Naive B cell (primary cell): Measurements from ENCODE around the gene CD80. TPM values are rescaled to one million over a fixed set of nuclear protein-coding genes. Genes with fewer than 3 reads are reported as not detected.

Experiments
- ATAC-seq, 2 donors: fragments of 150-1000 bp; cut with Tn5 transposase; 2 replicates each; pipeline ENCODE4 v1.10.0; 2021; ENCODE audit warnings: low read depth in 2 of 2, mild to moderate bottlenecking in 2 of 2, moderate library complexity in 2 of 2
- DNase-seq: peaks from one replicate; pipeline ENCODE4 v3.0.0; 2022
- H3K27ac Mint-ChIP-seq, 6 donors: one replicate each; pipeline ENCODE4 v1.8.0; 2020 to 2022; ENCODE audit warnings: mild to moderate bottlenecking in 6 of 6, mixed read lengths in 6 of 6, moderate library complexity in 5 of 6, inconsistent platforms in 2 of 6
- H3K27me3 Mint-ChIP-seq, 3 donors: one replicate each; pipeline ENCODE4 v1.8.0; 2021 to 2022; ENCODE audit warnings: mixed read lengths in 3 of 3, mild to moderate bottlenecking in 1 of 3
- H3K36me3 Mint-ChIP-seq, 2 donors: one replicate each; pipeline ENCODE4 v1.8.0; 2020 to 2022; ENCODE audit warnings: mixed read lengths in 2 of 2, inconsistent platforms in 1 of 2, mild to moderate bottlenecking in 1 of 2
- H3K4me1 Mint-ChIP-seq, 3 donors: one replicate each; pipeline ENCODE4 v1.8.0; 2020 to 2022; ENCODE audit warnings: mixed read lengths in 3 of 3, inconsistent platforms in 1 of 3, mild to moderate bottlenecking in 1 of 3, moderate library complexity in 1 of 3
- H3K4me3 Mint-ChIP-seq, 8 donors: one replicate each; pipeline ENCODE4 v1.8.0; 2020 to 2022; ENCODE audit warnings: mild to moderate bottlenecking in 8 of 8, mixed read lengths in 8 of 8, moderate library complexity in 8 of 8, inconsistent platforms in 2 of 8
- H3K9me3 Mint-ChIP-seq, 7 donors: one replicate each; pipeline ENCODE4 v1.8.0; 2020 to 2022; ENCODE audit warnings: mixed read lengths in 7 of 7, mild to moderate bottlenecking in 5 of 7, inconsistent platforms in 2 of 7, moderate library complexity in 1 of 7
- polyA plus RNA-seq, 6 donors: library from polyadenylated mRNA; unstranded; fragments of 300-500 nt; fragmentation: Illumina TruSeq; gene quantifications; one replicate each; pipeline ENCODE4 v1.2.3, GENCODE V29; 2021; ENCODE audit warnings: low read depth in 6 of 6

Gene CD80
- polyA plus RNA-seq, 6 donors from 2014 or later = 0.60 to 1.1 (median 0.94) TPM; not detected in 1

DNA sequence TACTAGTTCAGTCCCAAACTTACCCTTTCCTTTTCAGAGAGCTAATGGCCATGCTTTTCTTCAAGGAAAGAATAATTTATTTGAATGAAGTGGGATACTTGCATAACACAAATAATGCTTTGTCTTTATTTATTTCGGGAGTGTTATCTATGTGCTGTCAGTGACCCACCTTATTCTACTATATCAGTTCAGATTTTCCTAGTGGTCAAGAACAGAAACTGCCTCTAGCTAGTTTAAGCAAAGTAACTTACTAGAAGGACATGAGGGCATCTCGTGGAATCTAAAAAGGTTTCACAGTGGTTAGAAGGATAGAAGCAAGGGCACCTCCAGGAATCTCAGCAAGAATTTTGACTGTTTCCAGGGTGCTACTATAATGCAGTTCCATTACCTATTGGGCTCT lies 64.8 kb downstream of the CD80 start:
- ATAC-seq (no peak), DNase-seq (no peak)
- Mint-ChIP-seq H3K9me3 (no peaks in the 10 kb centered on the region), H3K4me3 (peak overlapping the region in 1 of 8 donors; percentile 58), H3K27ac (no peak overlapping the region), H3K4me1 (peaks cover 3 to 21% (median 16%) of the 10 kb centered on the region in 3 donors), H3K27me3 (no peaks in the 10 kb centered on the region), H3K36me3 (peaks cover 7 to 8% of the 10 kb centered on the region in 2 donors)

DNA sequence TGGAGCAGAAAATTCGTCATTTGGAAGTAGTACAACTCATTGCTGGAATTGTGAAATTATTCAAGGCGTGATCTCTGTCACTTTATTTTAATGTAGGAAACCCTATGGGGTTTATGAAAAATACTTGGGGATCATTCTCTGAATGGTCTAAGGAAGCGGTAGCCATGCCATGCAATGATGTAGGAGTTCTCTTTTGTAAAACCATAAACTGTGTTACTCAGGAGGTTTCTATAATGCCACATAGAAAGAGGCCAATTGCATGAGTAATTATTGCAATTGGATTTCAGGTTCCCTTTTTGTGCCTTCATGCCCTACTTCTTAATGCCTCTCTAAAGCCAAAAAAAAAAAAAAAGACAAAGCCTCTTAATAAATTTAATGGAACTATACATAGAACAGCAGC lies 66.6 kb downstream of the CD80 start:
- ATAC-seq (no peak), DNase-seq (no peak)
- no peaks in the 10 kb centered on the region for H3K27me3 Mint-ChIP-seq
- peak overlapping the region in 1 of 8 donors; percentile 11 for H3K4me3 Mint-ChIP-seq
- H3K36me3 Mint-ChIP-seq = peaks cover 7 to 8% of the 10 kb centered on the region in 2 donors
- peak overlapping the region in 1 of 6 donors; percentile 1 for H3K27ac Mint-ChIP-seq
- no peaks in the 10 kb centered on the region for H3K9me3 Mint-ChIP-seq
- peaks cover 0 to 6% (median 5%) of the 10 kb centered on the region in 3 donors for H3K4me1 Mint-ChIP-seq

DNA sequence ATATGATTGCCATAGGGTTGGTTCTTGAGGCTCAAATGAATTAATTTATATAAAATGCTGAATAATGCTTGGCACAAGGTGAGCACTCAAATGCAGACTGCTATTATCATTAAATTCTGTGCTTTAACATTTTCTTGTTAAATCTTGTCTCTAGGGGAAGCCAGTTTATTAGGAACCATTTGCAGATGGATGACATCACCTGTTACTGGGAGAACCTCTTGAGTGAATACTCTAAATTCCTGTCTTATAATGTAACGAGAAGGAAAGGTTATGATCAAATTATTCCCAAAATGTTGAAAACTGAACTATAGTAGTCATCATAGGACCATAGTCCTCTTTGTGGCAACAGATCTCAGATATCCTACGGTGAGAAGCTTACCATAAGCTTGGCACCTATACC lies 67.3 kb downstream of the CD80 start:
- H3K4me1 Mint-ChIP-seq = no peaks in the 10 kb centered on the region
- no peak overlapping the region for H3K27ac Mint-ChIP-seq
- H3K36me3 Mint-ChIP-seq = peaks cover 7 to 8% of the 10 kb centered on the region in 2 donors
- no peaks in the 10 kb centered on the region for H3K9me3 Mint-ChIP-seq
- no peaks in the 10 kb centered on the region for H3K27me3 Mint-ChIP-seq
- DNase-seq = no peak
- no peak overlapping the region for H3K4me3 Mint-ChIP-seq
- no peak for ATAC-seq

DNA sequence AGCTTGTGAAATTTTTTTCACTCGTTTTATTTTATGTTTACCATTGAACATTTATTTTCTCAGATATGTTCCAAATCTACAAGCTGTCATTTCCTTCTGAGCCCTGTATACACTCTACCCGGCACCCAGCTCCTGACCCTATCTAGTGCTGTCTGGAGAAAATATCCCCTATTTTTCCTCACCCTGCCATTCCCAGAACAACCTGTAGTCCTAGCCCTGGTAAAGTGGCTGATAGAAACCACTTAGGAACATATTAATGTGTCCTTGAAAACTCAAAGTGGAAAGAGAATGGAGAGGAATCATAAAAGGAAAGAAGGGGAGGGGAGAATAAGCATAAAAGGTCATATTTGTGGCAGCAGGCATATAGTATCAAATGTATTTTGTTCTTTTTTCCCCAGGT lies 69.3 kb downstream of the CD80 start:
- Mint-ChIP-seq H3K4me3 (no peak overlapping the region), H3K27ac (no peak overlapping the region), H3K9me3 (no peaks in the 10 kb centered on the region), H3K27me3 (no peaks in the 10 kb centered on the region), H3K4me1 (no peaks in the 10 kb centered on the region), H3K36me3 (peaks cover 15 to 22% of the 10 kb centered on the region in 2 donors)
- DNase-seq = no peak
- no peak for ATAC-seq

DNA sequence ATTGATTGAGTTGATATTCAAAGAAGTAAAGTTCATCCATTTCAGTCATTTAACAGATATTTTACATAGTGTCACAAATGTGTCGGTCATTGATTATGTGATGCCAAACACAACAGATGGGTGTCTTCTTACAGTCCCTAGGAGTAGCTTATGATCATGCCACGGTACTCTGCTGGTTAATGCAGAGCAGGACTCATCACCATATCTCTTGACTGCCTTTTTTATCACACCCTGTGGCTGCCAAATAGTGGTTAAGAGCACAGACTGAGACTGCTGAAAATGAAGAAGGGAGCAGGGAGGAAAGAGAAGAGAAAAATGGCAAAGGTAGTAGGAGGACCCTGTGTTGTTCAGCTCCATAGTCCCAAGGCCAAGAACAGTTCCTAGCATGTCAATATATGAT lies 73.9 kb downstream of the CD80 start:
- no peak overlapping the region for H3K27ac Mint-ChIP-seq
- H3K4me1 Mint-ChIP-seq = no peaks in the 10 kb centered on the region
- ATAC-seq = no peak
- no peak overlapping the region for H3K4me3 Mint-ChIP-seq
- H3K36me3 Mint-ChIP-seq = peaks cover 8 to 25% of the 10 kb centered on the region in 2 donors
- DNase-seq = no peak
- no peaks in the 10 kb centered on the region for H3K9me3 Mint-ChIP-seq
- no peaks in the 10 kb centered on the region for H3K27me3 Mint-ChIP-seq

DNA sequence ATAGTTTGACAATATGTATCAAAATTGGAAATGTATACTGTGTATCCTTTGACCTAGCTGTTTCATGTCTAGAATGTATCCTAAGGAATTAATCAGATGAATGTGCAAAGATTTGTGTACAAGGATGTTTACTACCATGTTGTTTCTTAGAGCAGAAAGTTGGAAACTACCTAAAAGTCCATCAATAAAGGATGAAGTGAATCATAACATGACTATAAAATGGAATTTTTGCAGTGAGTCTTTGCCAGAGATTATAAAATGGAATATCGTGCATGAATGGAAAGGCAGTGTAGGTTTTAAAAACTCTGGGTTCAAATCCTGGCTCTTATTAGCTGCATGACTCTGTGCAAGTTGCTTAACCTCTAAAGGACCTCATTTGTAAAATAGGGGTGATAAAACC lies 76.3 kb downstream of the CD80 start:
- DNase-seq (no peak), ATAC-seq (no peak)
- H3K4me1 Mint-ChIP-seq = peaks cover 0 to 3% (median 0%) of the 10 kb centered on the region in 3 donors
- H3K9me3 Mint-ChIP-seq = no peaks in the 10 kb centered on the region
- H3K4me3 Mint-ChIP-seq = no peak overlapping the region
- H3K36me3 Mint-ChIP-seq = peaks cover 18 to 29% of the 10 kb centered on the region in 2 donors
- peak overlapping the region in 2 of 6 donors; percentile 7 to 27 for H3K27ac Mint-ChIP-seq
- H3K27me3 Mint-ChIP-seq = no peaks in the 10 kb centered on the region

DNA sequence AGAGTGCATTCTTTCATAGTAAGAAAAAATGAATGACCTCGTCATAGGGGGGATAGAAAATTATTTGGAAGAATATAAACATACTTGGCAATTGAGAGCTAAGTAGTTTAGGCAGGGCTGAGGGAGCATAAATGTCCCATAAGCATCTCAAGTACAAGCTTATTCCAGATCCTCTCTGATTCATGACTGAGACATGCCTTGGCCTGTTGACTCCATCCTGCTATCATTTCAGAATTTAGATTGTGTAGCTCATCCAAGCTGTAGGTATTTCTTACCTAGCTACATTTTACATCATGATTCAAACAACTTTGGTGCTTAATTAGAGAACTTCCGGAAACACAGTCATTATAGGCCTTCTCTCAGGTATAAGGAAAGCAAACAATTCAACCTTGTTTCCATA lies 78.3 kb downstream of the CD80 start:
- no peaks in the 10 kb centered on the region for H3K27me3 Mint-ChIP-seq
- DNase-seq (no peak), ATAC-seq (no peak)
- peaks cover 0 to 8% (median 0%) of the 10 kb centered on the region in 3 donors for H3K4me1 Mint-ChIP-seq
- H3K27ac Mint-ChIP-seq = peak overlapping the region in 1 of 6 donors; percentile 39
- H3K9me3 Mint-ChIP-seq = no peaks in the 10 kb centered on the region
- no peak overlapping the region for H3K4me3 Mint-ChIP-seq
- peaks cover 24 to 26% of the 10 kb centered on the region in 2 donors for H3K36me3 Mint-ChIP-seq

Other genes with a start within 250 kb of the CD80 start
- 10 to 100 TPM in 4 of 6 donors, 1 to 10 TPM in 2; 3.5 to 16.1 (median 10.7) TPM for gene TMEM39A, start 96.0 kb downstream of the CD80 start, polyA plus RNA-seq
- gene POGLUT1, start 90.7 kb downstream of the CD80 start, polyA plus RNA-seq = 10 to 100 TPM; 12.4 to 29.1 (median 22.2) TPM
- 10 to 100 TPM; 57.3 to 77.6 (median 64.2) TPM for gene TIMMDC1, start 61.1 kb downstream of the CD80 start, polyA plus RNA-seq
- 10 to 100 TPM; 10.4 to 16.8 (median 14.4) TPM for gene ADPRH, start 19.9 kb upstream of the CD80 start, polyA plus RNA-seq
- gene PLA1A, start 38.3 kb upstream of the CD80 start, polyA plus RNA-seq = not detected
- gene POPDC2, start 101.0 kb upstream of the CD80 start, polyA plus RNA-seq = 1 to 10 TPM; 2.0 to 4.0 (median 2.4) TPM
- gene COX17, start 117.8 kb upstream of the CD80 start, polyA plus RNA-seq = 10 to 100 TPM; 67.3 to 99.7 (median 81.1) TPM
- under 1 TPM in 3 of 6 donors, not detected in 3; 0.12 to 0.43 (median 0.31) TPM for gene CFAP91, start 143.4 kb upstream of the CD80 start, polyA plus RNA-seq
- gene NR1I2, start 222.5 kb upstream of the CD80 start, polyA plus RNA-seq = under 1 TPM in 4 of 6 donors, not detected in 2; 0.15 to 0.65 (median 0.26) TPM